Jurkat, Clone E6-1 (cell line): ENCODE data around the gene ZNF765.
A peak's percentile ranks its signal among the peaks of the same experiment; 100 is the strongest.
"Not testable (repeated sequence)": the region's sequence is repeated elsewhere in the genome, so short reads cannot be mapped to it uniquely, and the experiment has no call there.

Experiments
- DNase-seq: peaks from one replicate; pipeline ENCODE4 v3.0.0-alpha.2; 2011; ENCODE audit warnings: low read depth, low spot score
- H3K4me3 ChIP-seq: 2 replicates; pipeline ENCODE4 v1.5.1; 2011; ENCODE audit warnings: mild to moderate bottlenecking, low read length, control low read depth, moderate library complexity

The ZNF765 gene

GRCh38 chr19:53468628-53469027 lies 73.7 kb downstream of the ZNF765 start:
- peak overlapping the region; percentile 66 for H3K4me3 ChIP-seq
- DNase-seq = not testable (repeated sequence)

GRCh38 chr19:53471916-53472315 lies 77.0 kb downstream of the ZNF765 start:
- H3K4me3 ChIP-seq = no peak overlapping the region
- DNase-seq = no peak

- DNase-seq = peak; percentile 15
- not testable (repeated sequence) for H3K4me3 ChIP-seq
These were observed 79.9 kb downstream of the ZNF765 start for GRCh38 chr19:53474832-53475231.

- not testable (repeated sequence) for H3K4me3 ChIP-seq
These were observed 80.5 kb downstream of the ZNF765 start for GRCh38 chr19:53475470-53475869.

More at GRCh38 chr19:53475470-53475869, 80.5 kb downstream of the ZNF765 start:
- not testable (repeated sequence) for DNase-seq
